HG02852 (cell line): Measurements from ENCODE around the gene COQ4.
"Not testable (repeated sequence)": the region's sequence is repeated elsewhere in the genome, so short reads cannot be mapped to it uniquely, and the experiment has no call there.

Experiments
- ATAC-seq: cut with Tn5 transposase; IDR thresholded peaks from one replicate; pipeline ENCODE4 v1.9.1; 2021; ENCODE audit warnings: mild to moderate bottlenecking, moderate library complexity; ENCODE audit not compliant: unreplicated experiment

The COQ4 gene

GRCh38 chr9:128322404-128323211 lies at the start of gene COQ4, which contains the start of gene TRUB2:
TSS of gene COQ4 (plus strand) at chr9:128322839. CDS start at chr9:128322859, 20 bp downstream.
TSS of gene TRUB2 (minus strand) at chr9:128322447. CDS start at chr9:128322408, 39 bp downstream.
- peak; percentile 78 for ATAC-seq

- no peak for ATAC-seq
These were observed 48.4 kb upstream of the COQ4 start for GRCh38 chr9:128274245-128274644.

GRCh38 chr9:128275198-128276007 lies 47.2 kb upstream of the COQ4 start, which contains the start of gene GOLGA2:
TSS of gene GOLGA2 (minus strand) at chr9:128276007. CDS start at chr9:128275976, 31 bp downstream.
- ATAC-seq: peak; percentile 51

DNA sequence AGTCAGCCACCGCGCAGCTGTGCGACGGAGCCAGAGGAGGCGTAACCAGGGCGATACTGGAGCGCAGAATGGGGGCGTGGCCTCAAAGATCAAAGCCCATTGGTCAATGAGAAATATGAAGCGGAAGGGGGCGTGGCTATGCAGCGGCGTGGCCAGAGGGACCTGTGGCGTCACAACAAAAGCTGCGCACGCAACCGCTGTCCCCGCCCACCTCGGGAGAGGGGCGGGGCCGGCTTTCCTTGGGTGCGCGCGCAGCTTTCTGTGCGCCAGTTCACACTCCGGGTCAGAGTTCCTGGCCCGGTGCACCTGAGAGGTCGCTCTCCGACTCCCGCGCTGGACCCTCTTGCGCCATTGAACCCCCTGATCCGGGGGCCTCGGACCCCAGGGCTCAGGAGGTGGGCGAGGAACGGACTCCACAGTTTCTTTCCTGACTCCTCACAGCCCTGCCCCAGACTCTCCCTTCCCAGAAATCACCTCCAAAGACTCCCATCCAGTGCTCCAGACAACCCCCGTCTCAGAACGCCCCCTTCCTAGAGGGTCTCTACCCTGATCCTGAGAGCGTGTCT lies 46.5 kb upstream of the COQ4 start, which contains the start of gene SWI5:
Gene SWI5 (plus strand): TSS at position 269 of the 566 bp plus-strand sequence.
- peak; percentile 94 for ATAC-seq

DNA sequence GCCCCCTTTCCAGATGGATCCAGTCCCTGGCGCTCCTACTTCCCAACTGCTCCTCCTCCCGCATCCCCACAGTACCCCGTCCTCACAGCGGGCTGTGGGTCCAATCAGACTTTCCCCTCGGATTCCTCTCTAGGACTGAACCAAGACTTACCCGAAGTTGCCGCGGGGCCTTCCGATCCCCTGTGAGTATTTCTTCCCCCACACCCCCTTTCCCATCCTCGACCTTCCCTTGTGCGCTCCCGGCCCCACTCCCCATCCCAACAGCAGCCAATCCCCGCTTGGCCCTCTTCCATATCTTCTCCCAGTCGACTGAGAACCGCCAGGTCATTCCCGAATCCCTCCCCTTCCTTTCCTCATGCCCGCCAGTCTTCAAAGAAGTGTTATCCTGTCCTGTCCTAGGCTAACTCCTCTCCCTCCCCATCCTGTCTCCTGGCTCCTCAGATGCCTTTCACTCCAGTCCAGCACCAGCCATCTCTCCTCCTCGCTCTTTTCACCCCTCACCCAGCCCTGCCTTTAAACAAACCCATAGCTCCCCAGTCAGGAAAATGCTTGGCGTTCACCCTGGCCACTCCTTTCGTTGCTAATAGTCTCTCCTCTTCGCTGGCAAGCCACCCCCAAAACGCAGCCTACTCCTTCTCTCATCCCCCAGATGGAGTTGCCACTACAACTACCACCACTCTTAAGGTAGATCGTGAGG lies 45.9 kb upstream of the COQ4 start:
- no peak for ATAC-seq

DNA sequence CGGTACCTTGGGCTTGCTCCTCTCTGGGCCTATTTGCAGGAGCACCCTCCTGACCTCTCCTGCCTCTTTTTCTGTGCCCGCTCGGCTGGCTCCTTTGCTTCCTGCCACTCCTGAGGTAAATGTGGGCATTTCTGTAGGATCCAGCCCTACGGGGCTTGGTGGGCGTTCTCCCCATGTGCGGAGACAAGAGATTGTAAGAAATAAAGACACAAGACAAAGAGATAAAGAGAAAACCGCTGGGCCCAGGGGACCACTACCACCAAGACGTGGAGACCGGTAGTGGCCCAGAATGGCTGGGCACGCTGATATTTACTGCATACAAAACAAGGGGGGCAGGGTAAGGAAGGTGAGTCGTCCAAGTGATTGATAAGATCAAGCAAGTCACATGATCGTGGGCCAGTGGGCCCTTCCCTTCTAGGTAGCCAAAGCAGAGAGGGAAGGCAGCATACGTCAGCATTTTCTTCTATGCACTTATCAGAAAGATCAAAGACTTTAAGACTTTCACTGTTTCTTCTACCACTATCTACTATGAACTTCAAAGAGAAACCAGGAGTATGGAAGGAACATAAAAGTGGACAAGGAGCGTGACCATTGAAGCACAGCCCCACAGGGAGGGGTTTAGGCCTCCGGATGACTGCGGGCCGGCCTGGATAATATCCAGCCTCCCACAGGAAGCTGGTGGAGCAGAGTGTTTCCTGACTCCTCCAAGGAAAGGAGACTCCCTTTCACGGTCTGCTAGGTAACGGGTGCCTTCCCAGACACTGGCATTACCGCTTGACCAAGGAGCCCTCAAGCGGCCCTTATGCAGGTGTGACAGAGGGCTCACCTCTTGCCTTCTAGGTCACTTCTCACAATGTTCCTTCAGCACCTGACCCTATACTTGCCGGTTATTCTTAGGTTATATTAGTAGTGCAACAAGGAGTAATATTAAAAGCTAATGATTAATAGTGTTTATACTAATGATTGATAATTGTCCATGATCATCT lies 43.3 kb upstream of the COQ4 start:
- ATAC-seq: not testable (repeated sequence)

DNA sequence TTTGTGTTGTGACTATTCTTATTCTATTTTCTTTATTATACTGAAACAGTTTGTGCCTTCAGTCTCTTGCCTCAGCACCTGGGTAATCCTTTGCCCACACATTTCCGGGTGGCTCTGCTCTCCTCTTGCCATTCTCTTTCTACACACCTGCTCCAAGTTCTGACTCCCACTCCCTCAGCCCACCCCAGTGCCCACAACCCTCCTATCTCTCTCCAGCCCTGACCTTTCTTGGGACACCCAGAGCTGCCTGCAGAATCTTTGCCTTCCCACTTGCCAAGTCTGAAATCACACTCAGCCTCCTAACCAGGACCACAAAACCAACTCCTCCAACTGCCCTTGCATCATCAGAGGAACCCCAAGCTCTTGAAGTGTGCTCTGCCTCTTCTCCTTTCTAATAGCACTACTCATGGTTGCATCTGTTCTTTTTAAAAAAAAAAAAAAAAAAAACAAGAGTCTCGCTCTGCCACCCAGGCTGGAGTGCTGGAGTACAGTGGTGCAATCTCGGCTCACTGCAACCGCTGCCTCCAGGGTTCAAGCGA lies 42.5 kb upstream of the COQ4 start:
- ATAC-seq: no peak

DNA sequence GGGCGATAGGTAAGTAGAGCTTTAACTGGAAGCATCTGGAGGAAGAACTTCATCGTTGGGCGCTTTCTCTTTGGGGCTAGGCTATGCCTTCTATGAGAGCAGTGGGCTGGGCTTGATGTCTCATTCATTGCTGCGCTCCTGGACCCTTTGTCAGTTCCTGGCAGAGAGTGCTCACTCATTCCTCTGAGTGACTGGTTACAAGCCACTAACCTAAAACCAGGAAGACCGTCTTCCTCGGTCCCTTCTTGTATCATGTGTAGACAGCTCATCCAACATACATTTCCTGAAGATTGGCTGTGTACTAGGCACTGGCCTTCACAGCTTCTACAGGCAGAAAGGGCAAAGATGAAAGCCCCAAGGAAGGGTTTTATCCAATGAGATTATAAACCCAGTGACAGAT lies 40.1 kb upstream of the COQ4 start:
- no peak for ATAC-seq

DNA sequence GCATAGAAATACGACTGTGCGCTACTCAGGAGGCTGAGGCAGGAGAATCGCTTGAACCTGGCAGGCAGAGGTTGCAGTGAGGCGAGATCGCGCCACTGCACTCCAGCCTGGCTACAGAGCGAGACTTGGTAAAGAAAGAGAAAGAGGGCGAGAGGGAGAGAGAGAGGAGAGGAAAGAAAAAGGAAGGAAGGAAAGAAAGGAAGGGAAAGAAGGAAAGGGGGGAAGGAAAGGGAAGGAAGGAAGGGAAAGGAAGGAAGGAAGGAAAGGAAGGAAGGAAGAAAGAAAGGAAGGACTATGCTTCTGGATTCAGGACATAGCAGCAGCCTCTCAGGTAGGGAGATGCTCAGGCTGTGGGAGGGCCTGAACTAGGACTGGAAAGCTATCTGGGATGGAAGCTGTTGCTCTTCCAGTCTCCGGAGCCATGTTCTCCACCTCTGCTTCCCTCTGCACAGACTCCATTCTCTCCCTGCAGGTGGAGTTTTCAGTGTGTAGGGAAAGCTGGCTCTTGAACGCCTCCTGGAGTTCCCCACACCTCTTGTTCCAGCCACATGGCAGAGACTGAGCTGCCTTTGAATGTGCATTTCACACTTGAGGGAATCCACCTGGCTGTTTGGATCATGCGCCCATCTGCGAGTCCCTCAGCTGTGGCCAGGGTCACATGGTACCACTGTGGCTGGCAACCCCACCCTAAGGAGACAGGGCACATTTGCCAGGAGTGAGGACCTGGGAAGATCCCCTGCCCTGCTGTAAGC lies 37.4 kb upstream of the COQ4 start:
- no peak for ATAC-seq

DNA sequence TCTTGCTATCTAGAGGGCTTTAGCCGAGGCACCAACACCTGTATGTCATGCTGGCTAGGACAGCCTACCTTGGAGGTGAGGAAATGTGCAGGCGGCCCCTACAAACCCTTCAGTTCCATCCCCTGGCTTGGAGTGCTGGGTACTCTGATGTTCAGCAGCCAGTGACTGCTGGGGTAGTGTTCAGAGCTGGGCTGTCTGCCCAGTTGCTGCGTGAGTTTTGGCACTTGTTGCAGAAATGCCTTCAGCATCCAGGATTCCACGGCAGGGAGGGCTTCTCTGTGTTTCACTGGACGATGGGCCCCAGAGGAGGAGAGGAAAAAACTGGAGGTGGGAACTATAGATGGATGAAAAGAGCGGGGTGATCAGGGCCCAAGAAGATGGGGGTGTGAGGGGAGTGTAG lies 36.2 kb upstream of the COQ4 start:
- no peak for ATAC-seq

DNA sequence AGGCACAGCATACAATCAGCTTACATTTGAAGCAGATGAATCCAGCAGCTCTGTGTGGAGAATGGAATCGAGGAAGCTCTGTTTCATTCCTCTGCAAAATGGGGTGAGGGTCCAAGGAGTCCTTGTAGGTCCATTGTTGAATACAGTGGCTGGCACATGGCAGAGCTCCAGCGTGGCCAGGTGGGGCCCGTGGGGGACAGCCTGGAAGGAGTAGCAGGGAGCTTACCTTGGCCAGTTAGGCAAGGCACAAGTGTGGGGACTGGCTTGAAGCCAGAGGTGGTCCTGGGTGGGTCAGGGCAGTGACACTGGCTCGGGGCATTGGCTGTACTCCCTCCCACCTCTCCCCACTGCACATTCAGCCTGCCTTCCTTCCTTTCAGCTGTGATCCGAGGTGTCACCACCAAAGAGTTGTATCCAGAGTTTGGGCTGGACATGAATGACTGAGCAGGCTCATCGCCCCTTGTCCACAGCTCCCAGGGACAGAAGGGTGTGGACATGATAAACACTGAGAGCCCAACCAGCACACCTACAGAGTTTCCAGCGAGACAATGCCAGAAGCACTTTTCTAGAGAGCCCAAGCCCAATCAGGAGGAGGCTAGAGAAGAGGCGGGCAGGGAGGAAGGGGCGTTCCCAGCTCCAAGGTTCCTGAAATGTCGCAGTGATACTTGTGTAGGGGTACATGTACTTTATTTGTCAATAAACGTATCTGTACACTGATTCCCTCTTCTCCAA lies 34.2 kb upstream of the COQ4 start:
- no peak for ATAC-seq

- ATAC-seq: no peak
These were observed 30.6 kb upstream of the COQ4 start for GRCh38 chr9:128292009-128292408.

DNA sequence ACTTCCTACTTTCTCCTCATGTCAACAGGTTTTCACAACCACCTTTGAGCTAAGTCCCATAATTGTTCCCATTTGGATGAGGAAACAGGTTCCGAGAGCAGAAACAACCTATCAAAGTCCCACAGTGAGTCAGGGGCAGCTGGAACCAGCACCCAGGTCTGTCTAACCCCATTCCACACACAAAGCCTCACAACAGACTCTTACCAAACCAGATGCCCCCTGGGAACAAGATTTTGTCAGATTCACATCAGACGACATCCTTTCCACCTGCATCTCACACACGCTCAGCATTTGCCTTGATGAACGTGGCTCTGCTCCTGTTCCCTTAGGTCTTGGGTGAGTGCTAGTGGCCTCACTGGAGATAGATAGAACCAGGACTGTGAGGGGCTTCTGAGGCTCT lies 29.5 kb upstream of the COQ4 start:
- ATAC-seq: no peak

DNA sequence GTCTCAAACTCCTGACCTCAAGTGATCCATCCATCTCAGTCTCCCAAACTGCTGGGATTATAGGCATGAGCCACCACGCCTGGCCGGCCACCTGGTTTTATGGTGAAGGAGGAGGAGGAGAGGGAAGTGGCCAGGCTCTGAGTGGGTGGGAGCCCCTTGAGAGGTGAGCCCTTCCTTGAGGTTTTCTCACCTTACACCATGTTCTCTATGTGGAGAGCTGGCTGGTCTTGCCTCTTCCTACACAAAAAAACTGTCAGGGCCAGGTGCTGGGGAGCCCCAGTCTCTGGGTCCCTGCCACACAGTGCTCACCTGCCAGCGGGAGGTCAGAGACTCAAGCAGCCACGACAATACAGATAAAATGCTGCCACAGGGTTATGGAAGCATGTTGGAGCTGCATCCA lies 28.5 kb upstream of the COQ4 start:
- no peak for ATAC-seq

DNA sequence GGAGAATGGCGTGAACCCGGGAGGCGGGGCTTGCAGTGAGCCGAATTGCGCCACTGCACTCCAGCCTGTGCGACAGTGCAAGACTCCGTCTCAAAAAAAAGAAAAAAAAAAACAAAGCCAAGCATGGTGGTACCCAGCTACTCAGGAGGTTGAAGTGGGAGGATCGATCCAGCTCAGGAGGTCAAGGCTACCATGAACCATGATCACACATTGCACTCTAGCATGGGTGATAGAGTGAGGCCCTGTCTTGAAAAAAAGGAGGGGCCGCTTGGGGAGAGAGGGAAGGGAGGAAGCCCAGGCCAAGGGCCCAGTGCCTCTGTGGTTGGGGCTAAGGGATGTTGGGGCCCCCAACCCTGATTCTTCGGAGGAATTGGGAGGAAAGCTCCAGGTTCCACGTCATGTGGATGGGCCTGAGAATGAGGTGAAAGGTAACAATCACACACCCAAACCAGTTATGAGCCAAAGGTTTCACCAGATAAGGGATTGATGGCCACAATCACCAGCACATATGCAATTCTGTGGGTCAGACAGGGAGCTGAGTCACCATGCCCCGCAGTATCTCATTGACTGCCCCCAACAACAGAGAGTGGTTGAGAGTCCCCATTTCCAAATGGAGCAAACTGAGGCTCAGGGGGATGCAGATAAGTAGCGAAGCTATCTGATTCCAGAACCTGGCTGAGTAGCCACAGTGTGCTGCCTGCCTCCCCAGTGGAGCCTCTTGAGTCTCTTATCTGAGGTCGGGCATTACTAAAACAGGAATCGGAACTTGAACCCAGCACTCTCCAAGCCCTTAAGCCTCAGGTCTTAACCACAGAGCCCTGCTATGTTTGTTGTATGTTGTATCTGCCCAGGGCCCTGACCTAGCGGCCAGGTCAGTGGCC lies 26.1 kb upstream of the COQ4 start:
- ATAC-seq: no peak

DNA sequence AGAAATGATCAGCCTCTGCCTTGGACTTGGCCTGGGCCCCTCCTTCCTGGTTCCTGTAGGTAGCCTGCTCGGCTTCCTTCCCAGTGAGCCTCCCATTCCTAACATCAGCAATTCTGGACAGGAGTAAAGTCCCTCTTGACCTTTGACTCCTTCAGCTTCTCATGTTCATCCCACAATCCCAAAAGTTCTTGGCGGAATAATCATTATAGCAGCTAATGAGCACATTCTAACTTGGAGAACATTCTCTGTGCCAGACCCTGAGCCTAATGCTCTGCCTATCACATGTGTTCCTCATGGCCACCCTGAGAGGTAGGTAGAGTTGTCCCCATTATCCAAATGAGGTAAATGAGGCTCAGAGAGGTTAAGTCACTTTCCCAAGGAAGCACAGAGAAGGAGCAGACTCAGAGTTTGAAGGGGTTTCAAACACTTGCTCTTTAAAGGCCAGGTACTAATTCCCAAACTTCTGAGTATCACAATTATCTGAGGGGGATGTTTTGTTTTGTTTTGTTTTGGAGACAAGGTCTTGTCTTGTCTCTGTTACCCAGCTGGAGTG lies 25.3 kb upstream of the COQ4 start:
- no peak for ATAC-seq
